ENCODE results near the gene RELN. TPM values are rescaled to one million over a fixed set of nuclear protein-coding genes. Genes with fewer than 3 reads are reported as not detected.

The RELN gene
- total RNA-seq, 1 experiment from 2014 or later: 0.02 TPM

- no peaks in the 10 kb centered on the region for H3K9me3 ChIP-seq (ENCODE audit: control insufficient read depth, low read depth, low read length)
- H3K27ac Mint-ChIP-seq: no peak overlapping the region
- no peak overlapping the region for H4K8ac ChIP-seq (replicated peaks; ENCODE audit: insufficient read length, low read depth, low read length)
- no peaks in the 10 kb centered on the region for H3K23me2 ChIP-seq (ENCODE audit: insufficient read length, low read depth, low read length, poor library complexity, severe bottlenecking)
- H3K27me3 ChIP-seq (ENCODE audit: insufficient read depth, low read length): no peaks in the 10 kb centered on the region
- no CpG with 5 or more reads among the region's 2 CpGs for WGBS (ENCODE audit: extremely low coverage, insufficient read length, low lambda C conversion rate)
- H3K79me2 ChIP-seq (ENCODE audit: insufficient read depth, low read length): no peaks in the 10 kb centered on the region
- no peak overlapping the region for H3K23ac ChIP-seq (ENCODE audit: insufficient read length, low read depth, low read length)
- no peak overlapping the region for H2AK5ac ChIP-seq (ENCODE audit: insufficient read length, low read length)
- H2BK5ac ChIP-seq (ENCODE audit: insufficient read length, low read length): no peak overlapping the region
- H3K4me1 Mint-ChIP-seq: no peaks in the 10 kb centered on the region
- no peaks in the 10 kb centered on the region for H3K36me3 Mint-ChIP-seq (ENCODE audit: insufficient read depth in 1 of 3, low read depth in 3 of 3)
- H4K91ac ChIP-seq (ENCODE audit: insufficient read length, low read depth, low read length): no peak overlapping the region
- H3K4me1 ChIP-seq (ENCODE audit: insufficient read depth, low read length): no peaks in the 10 kb centered on the region
- no peak overlapping the region for H3K14ac ChIP-seq (ENCODE audit: insufficient read depth, low read length)
- TF ChIP-seq CTCF (conservative IDR thresholded peaks at IDR 0.05): no peak
- no peak overlapping the region for H3K4me2 ChIP-seq (ENCODE audit: insufficient read depth, insufficient read length, low read length)
- H4K20me1 ChIP-seq (ENCODE audit: control insufficient read depth, insufficient read depth, insufficient read length): no peaks in the 10 kb centered on the region
- DNase-seq: no peak
- no peak overlapping the region for H4K5ac ChIP-seq (ENCODE audit: insufficient read length, low read depth, low read length)
- no peak overlapping the region for H3K27ac ChIP-seq (ENCODE audit: insufficient read length, low read depth, low read length)
- H3T11ph ChIP-seq (ENCODE audit: low read length): no peak overlapping the region
- H3K79me1 ChIP-seq (ENCODE audit: insufficient read depth, low read depth, low read length, poor library complexity, severe bottlenecking): no peaks in the 10 kb centered on the region
- H2AFZ ChIP-seq (ENCODE audit: low read length): no peak overlapping the region
- H2BK12ac ChIP-seq (ENCODE audit: insufficient read length, low read depth, low read length): no peak overlapping the region
- H3K9me3 Mint-ChIP-seq: no peaks in the 10 kb centered on the region
- H2BK20ac ChIP-seq (ENCODE audit: low read depth, low read length, poor library complexity, severe bottlenecking): no peak overlapping the region
- H3K4ac ChIP-seq (ENCODE audit: low read depth, low read length): no peak overlapping the region
- H3K9ac ChIP-seq (ENCODE audit: extremely low read depth, insufficient read length, low read length): no peak overlapping the region
- H3K56ac ChIP-seq (ENCODE audit: insufficient read length, low read depth, low read length): no peak overlapping the region
- H3K4me3 Mint-ChIP-seq: no peak overlapping the region
- H2BK15ac ChIP-seq (ENCODE audit: low read depth, low read length): no peak overlapping the region
- no peaks in the 10 kb centered on the region; the same call in 1 of the 2 replicates for H3K27me3 Mint-ChIP-seq (ENCODE audit: low read depth)
- no peak overlapping the region for H3K18ac ChIP-seq (ENCODE audit: insufficient read length, low read depth, low read length)
- H2BK120ac ChIP-seq (ENCODE audit: low read depth, low read length, poor library complexity, severe bottlenecking): no peak overlapping the region
Observed at GRCh38 chr7:103871473-103871872, 118.0 kb downstream of the RELN start.

Data from H9 (cell line).